IPS DF 4.7 (cell line): ENCODE measurements around the gene DPAGT1.

Experiments used
- DNase-seq: peaks from one replicate; pipeline ENCODE4 v3.0.0-alpha.2; 2013; ENCODE audit warnings: low spot score; ENCODE audit errors: extremely low read depth

Gene DPAGT1

GRCh38 chr11:119094816-119095065 is 6.9 kb downstream of the DPAGT1 start:
- no peak for DNase-seq

DNA sequence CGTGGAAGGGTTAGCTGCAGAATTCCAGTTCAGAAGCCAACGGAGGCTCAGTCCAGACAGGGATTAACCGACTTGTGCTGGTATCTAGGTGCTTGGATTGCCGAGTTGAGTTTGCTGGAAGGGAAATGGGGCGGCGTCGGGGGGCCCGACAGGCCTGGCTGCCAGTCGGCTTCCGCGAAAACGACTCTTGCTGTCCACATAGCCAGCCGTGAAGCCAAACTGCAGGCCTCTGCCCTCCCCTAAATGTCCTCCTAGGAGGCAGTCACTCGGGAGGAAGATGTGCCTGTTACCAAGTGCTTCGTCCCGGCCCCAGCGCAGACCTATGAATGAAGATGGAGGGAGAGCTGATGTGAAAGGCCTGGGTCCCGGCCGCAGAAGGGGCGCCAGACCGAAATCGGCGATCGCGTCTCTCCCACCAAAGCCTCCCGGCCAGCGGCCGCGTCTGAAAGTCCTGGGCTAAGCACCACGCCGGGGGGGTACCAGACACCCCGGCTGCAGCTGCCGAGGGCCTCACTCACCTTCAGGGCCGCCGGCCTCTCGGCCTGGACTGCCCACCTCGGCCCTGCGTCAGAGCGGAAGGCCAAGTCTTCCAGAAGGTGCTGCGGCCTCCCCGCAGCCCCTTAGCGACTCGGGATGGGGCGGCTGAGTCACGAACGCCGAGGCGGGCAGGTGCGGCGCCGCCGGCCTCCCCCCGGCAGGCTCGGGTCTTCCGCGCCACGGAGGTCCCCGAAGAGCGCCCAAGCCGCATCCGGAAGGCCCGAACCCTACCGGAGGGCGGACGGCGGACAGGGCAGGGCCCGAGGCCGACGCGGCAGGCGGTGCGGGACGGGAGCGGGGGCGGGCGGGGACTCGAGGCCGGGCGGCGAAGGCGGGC is 7.5 kb downstream of the DPAGT1 start:
- DNase-seq: no peak

DNA sequence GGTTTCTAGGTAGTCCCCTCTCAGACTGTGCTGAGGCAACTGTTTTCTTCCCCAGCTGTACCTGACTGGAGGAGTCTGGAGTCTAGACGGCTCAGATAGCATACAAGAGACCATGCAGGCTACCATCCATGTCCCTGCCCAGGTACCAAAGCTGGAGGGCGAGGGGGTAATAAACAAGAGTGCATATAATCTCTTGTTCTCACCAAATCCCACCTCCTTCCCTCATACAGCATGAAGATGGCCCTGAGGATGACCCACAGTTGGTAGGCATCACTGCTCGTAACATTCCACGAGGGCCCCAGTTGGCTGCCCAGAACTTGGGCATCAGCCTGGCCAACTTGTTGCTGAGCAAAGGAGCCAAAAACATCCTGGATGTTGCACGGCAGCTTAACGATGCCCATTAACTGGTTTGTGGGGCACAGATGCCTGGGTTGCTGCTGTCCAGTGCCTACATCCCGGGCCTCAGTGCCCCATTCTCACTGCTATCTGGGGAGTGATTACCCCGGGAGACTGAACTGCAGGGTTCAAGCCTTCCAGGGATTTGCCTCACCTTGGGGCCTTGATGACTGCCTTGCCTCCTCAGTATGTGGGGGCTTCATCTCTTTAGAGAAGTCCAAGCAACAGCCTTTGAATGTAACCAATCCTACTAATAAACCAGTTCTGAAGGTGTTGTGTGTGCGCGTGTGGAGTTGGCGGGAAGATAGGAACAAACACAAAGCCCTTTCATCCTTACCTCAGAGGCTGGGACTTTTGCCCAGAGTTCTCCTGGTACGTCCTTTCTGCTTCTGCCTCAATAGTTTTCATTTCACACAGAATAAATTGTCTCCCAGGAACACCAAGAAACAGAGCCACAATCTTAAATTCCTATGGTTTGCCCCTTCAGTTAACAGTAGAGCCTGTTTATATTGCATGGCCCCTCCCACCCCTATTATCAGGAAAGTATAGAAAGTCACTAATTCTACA is 8.5 kb downstream of the DPAGT1 start:
- DNase-seq: no peak

- no peak for DNase-seq
These were observed 9.4 kb downstream of the DPAGT1 start for GRCh38 chr11:119091966-119092879.

GRCh38 chr11:119091178-119091577 is 10.5 kb downstream of the DPAGT1 start:
- DNase-seq: no peak

DNA sequence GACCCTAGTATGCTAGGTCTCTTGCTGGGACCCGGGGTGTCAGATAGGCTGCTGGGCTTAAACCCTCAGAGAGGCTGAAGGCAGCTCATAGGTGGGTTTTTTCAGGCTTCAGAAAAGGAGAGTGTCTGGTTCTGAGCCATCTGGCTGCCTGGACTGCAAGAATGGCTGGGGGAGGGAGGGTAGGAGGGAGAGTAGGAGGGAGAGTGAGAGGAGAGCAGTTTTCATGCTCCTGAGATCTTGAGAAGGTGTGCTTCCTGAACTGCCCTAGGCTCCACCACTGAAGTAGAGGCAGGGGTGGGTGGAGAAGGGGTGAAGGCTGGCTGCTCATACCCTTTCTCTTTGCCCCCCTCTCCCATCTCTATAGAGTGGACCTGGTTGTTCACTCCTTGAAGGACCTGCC is 12.3 kb downstream of the DPAGT1 start:
- no peak for DNase-seq

GRCh38 chr11:119088406-119088805 is 13.2 kb downstream of the DPAGT1 start:
- no peak for DNase-seq

- DNase-seq: no peak
These were observed 13.9 kb downstream of the DPAGT1 start for GRCh38 chr11:119087747-119088241.

DNA sequence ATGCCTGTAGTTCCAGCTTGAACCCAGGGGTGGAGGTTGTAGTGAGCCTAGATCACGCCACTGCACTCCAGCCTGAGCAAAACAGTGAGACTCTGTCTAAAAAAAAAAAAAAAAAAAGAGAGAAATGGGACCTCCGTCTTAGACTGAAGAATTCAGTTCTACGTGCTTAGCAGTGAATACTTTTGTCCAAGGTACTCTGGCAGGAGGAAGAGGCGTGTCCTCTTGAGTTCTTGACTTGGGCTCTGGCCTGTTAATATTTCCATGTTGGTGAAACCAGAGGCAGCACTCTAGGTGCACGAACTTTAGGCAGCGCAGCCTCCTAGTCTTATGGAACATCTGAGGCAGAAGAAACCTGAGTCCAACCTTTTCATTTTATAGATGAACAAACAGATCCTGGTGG is 14.5 kb downstream of the DPAGT1 start:
- DNase-seq: no peak

GRCh38 chr11:119085437-119085847 is 16.2 kb downstream of the DPAGT1 start:
- DNase-seq: no peak

DNA sequence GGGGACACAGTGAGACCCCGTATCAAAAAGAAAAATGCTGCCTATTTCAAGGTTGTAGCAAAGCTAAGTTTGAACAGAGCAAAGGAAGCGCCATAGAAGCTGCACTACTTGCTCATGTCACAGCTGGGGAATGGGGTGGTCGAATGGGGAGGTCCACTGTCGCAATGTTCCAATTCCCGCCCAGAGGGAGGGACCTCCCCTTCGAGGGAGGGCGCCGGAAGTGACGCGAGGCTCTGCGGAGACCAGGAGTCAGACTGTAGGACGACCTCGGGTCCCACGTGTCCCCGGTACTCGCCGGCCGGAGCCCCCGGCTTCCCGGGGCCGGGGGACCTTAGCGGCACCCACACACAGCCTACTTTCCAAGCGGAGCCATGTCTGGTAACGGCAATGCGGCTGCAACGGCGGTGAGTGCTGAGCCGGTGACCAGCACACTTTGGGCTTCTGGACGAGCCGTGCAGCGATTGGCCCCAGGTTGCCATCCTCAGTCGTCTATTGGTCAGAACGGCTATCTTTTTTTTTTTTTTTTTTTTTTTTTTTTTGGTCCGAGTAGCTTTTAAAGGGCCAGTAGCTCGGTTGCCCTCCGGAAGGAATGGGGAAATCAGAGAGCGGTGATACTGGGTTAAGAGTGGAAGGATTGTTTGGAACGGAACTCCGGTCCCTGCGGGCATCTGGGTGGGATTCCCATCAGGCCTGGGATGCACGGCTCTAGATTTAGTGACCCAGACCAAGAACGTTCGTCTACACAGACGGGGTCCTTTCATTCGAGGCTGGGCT is 16.8 kb downstream of the DPAGT1 start, which contains the start of gene HMBS:
Gene HMBS, plus strand, starts transcription at position 219 of the 774 bp plus-strand sequence. Its CDS starts 153 bp downstream, at position 372.
- peak; percentile 82 for DNase-seq

DNA sequence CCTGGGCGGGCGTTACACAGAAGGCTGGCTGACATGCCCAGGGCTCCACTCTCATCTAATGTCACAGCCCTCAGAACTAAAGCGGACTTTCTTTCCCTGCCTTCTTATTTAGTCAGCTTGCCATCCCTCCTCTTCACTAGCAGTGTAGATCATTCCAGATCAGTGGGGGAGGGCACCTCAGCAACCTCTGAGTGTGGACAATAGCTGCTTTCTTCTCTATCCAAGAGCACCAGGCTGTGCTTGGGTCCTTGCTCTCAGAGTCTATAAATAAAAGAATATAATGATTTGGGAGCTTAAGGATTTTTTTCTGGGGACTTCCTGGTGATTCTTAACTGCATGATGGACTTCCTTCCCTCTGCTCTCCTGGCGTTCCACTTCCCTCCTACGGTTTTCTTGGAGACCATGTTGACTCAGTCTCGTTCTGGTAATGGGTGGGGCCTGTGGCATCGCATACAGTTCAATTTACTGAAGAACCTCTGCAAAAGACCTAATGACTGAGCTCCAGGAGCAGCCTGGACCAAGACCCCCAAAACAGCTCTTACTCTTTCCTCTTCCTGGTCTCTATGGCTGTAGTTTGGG is 19.9 kb downstream of the DPAGT1 start:
- no peak for DNase-seq

GRCh38 chr11:119078675-119079420 is 22.8 kb downstream of the DPAGT1 start:
- no peak for DNase-seq

GRCh38 chr11:119077839-119078238 is 23.8 kb downstream of the DPAGT1 start:
- DNase-seq: no peak

DNA sequence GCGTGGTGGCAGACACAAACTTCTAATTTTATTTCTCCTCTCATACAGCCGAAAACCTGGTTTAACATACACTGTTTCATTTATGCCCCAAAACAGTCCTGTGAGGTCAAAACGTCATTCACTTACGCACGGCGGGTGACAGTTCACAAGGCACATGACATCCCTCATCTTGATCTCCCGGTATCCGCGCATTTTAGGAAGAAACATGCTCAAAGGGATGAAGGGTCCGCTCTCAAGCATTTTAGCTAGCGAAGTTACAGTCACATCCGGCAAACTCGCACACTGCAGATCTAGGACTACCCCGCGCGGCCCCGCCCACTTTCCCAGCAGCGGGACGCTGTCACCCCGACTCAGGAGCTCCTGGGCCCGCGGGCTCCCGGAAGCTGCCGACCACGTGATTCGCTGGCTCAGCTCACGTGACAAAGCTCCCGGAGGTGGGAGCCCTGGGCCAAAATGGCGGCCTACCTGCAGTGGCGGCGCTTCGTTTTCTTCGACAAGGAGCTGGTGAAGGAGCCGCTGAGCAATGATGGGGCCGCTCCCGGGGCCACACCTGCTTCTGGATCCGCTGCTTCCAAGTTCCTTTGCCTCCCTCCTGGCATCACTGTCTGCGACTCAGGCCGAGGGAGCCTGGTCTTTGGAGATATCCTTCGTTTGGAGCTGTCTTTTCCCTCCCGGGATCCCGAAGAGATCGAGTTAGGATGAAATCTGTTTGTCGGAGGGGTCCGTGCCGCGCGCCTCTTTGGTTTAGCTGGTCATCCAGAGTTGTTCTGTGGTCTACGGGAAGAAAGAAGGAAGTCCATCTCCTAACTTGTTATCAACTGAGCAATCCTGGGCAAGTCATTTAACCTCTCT is 34.1 kb downstream of the DPAGT1 start, which contains the start of gene VPS11:
Gene VPS11, plus strand, starts transcription at position 448 of the 852 bp plus-strand sequence. Its CDS starts 6 bp downstream, at position 454.
- DNase-seq: peak; percentile 79

DNA sequence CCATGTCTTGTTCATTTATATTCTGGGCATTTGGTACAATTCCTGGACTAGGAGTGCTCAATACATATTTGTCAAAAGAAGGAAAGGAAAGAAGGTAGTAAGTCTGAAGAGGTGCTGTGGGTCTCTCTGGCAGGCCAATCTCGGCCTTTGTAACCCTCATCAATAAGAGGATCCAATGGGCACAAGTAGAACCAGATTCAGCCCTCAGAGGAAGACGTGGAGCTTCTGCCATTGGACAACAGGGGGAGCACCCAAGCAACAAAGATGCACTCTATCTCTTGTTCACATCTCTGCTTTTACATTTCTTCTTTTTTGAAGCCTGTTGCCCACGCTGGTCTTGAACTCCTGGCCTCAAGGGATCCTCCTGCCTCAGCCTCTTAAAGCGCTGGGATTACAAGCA is 36.3 kb downstream of the DPAGT1 start:
- no peak for DNase-seq

- DNase-seq: no peak
These were observed 38.9 kb downstream of the DPAGT1 start for GRCh38 chr11:119062779-119063178.

- DNase-seq: no peak
These were observed 40.4 kb downstream of the DPAGT1 start for GRCh38 chr11:119061256-119061655.
